GM18526 (cell line): ENCODE data around the gene PLEKHB1.

Experiments used
- POLR2A ChIP-seq: IDR thresholded peaks from 3 replicates; pipeline ENCODE4 v1.6.1; 2011; ENCODE audit not compliant: insufficient read length; ENCODE audit errors: extremely low read depth

PLEKHB1 gene

GRCh38 chr11:73645972-73646631, at the start of gene PLEKHB1:
Gene PLEKHB1, plus strand, starts transcription at chr11:73646581. Its CDS starts 28 bp downstream, at chr11:73646609.
- no peak for TF ChIP-seq POLR2A

GRCh38 chr11:73597336-73597955, 48.9 kb upstream of the PLEKHB1 start:
- no peak for TF ChIP-seq POLR2A

DNA sequence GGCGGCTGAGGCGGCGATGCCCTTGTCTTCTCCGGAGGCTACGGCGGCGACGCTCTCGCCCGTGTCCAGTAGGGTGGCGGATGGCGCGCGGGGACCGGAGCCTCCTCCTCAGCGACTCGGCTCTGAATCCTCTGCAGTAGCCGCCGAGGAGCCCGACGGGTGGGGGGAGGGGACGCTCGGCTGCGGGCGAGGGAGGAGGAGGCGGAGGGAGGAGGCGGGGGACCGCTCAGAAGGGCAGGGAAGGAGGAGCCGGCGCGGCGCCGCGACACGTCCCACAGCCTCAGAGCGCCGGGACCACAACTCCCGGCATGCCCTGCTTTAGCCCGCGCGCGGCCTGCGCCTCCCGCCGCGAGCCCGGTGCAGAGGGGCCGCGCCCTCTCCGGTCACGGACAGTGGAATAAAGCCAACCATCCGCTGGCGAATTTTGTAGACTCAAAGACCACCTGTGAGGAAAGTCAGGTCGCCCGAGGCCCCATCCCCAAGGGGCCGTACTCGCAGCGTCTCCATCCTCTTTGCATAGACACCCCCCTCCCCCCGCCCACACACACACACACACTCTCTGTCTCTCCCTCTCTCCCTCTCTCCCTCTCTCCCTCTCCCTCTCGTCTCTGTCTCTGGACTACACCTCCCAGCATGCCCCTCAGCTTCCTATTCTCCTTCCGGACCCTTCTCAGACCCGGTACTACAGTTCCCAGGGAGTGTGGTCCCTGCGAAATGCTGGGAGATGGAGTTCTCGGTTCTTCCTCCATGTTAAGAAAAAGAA, 48.2 kb upstream of the PLEKHB1 start, which contains the start of gene FAM168A:
Gene FAM168A, minus strand, starts transcription at position 157 of the 763 bp plus-strand sequence. CDS start 129,638 bp downstream, outside the sequence.
- TF ChIP-seq POLR2A, result peak; percentile 63

DNA sequence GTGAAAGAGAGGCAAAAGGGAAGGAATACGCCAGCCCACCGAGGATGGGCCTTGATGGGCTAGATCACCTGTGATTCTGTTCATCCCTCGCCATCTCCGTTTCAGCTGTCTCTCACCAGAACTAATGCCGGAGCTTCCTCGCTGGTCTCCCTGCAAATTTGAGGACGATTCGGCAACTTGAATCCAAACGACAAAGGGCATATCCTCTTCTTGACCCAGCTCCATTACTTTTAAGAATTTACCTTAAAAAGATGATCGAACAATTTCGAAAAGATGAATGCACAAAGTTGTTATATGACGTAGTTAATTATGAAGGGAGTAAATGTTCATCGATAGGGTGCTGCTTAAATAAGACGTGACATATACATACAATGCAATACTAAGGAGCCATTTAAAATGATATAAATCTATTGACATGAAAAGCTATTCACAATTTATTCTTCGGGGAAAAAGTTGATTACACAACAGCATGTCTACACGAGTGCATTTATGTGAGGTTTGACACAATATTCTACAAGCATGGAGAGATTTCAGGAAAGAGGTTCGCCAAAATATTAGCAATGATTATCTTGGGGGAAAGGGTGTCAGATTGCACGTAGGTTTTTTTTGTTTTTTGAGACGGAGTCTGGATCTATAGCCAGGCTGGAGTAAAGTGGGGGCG, 47.5 kb upstream of the PLEKHB1 start:
- TF ChIP-seq POLR2A, result no peak

DNA sequence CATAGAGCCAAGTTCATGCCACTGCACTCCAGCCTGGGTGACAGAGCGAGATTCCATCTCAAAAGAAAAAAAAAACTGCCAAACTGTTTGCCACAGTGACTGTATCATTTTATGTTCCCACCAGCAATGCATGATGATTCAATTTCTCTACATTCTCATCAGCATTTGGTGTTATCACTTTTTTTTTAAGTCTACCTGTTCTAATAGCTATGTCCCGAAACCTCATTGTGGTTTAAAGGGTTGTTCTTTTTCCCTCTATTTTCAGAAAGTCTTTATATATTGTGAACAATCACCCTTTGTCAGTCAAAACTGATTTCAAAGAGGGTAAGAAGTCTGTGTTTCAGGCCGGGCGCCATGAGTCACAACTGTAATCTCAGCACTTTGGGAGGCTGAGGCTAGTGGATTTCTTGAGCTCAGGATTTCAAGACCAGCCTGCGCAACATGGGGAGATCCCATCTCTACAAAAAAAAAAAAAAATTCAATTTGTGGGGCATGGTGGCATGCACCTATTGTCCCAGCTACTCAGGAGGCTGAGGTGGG, 33.7 kb upstream of the PLEKHB1 start:
- TF ChIP-seq POLR2A, result no peak

DNA sequence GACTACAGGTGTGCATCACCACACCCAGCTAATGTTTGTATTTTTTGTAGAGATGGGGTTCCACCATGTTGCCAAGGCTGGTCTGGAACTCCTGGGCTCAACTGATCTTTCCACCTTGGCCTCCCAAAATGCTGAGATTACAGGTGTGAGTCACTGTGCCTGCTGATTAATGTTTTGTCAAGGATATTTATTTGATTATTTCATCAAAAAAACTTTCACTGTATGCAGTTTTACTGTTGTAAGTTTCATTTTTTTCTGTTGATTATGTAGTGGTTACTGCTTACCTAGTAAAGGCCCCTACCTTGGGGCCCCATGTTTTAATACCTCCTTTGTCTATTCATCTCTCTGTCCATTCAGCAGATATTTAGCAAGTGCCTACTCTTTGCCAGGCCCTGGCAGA, 31.8 kb upstream of the PLEKHB1 start:
- TF ChIP-seq POLR2A, result no peak

GRCh38 chr11:73622926-73623593, 23.3 kb upstream of the PLEKHB1 start:
- TF ChIP-seq POLR2A, result no peak

DNA sequence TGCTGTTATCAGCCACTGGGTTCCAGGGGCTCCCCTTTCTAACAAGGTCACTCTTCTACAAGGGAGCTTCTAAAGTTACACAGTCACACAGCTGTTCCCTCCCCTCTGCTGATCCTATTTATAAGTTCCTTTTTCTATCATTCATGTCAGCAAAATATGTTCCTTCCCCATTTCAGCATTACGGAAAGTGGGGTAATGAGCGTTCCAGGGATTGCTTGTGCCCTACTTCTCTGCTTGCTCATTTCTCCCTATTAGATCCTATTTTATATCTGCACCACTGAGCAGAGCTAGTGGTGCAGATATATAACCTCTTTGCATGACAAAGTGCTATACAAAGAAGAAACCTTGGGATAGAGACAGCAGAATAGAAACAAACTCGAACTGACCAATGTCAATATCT, 22.7 kb upstream of the PLEKHB1 start:
- TF ChIP-seq POLR2A, result no peak

DNA sequence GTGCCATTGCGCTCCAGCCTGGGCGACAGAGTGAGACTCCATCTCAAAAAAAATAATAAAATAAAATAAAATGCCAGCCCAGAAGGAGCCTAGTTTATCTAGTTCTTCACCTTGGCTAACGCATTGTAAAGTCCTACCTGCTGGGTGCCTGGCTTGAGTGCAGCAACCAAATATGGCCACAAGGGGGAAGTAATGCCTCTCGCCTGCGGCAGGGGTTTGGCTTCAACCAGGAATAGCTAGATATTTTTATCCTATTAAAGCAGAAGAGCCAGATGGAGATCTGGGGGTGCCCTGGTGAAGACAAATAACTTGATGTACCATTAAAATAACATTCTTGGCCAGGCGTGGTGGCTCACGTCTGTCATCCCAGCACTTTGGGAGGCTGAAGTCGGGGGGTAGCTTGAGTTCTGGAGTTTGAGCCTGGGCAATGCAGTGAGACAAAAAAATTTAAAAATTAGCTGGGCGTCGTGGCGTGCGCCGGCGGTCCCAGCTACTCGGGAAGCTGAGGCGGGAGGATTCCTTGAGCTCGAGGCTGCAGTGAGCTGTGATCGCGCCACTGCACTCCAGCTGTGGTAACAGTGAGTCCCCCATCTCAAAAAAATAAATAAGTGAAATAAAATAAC, 20.6 kb upstream of the PLEKHB1 start:
- no peak for TF ChIP-seq POLR2A

- no peak for TF ChIP-seq POLR2A
These were observed 16.5 kb upstream of the PLEKHB1 start for GRCh38 chr11:73629907-73630306.

DNA sequence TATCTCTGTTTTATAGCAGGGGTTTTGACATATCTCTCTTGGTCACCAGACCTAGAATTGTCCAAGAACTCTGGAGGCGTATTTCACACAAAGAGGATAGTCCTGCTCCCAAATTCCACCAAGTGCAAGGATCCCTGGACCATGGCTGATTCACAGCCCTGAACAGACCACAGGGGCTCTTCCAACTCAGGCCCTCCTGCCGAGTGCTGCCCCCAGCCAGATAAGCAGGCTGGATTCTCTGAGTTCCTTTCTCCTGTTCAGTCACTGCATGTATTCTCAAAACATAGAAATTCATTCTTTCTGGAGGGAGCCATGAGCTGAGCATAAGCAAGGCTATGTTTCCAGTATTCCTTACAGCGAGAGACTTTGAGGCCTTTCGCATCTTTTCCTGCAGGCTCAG, 13.4 kb upstream of the PLEKHB1 start:
- no peak for TF ChIP-seq POLR2A

GRCh38 chr11:73633999-73634398, 12.4 kb upstream of the PLEKHB1 start:
- TF ChIP-seq POLR2A, result no peak

- TF ChIP-seq POLR2A, result no peak
These were observed 10.7 kb upstream of the PLEKHB1 start for GRCh38 chr11:73635721-73636120.

- TF ChIP-seq POLR2A, result no peak
These were observed 10.1 kb upstream of the PLEKHB1 start for GRCh38 chr11:73636249-73636648.
